Effector memory CD4-positive, alpha-beta T cell (primary cell): ENCODE measurements around the gene NAALADL2.

Source experiments
- DNase-seq, 3 donors: peaks; one replicate each; pipeline ENCODE4 v3.0.0-alpha.2; 2020
- H3K27ac ChIP-seq: 2 replicates; pipeline ENCODE4 v1.7.0; 2013; ENCODE audit warnings: mild to moderate bottlenecking, low read length, moderate library complexity; ENCODE audit not compliant: insufficient read depth, poor library complexity, severe bottlenecking
- H3K27me3 ChIP-seq: replicated peaks from 2 replicates; pipeline ENCODE4 v1.7.0; 2013; ENCODE audit warnings: mild to moderate bottlenecking, low read length; ENCODE audit not compliant: insufficient read depth, control insufficient read depth, poor library complexity, severe bottlenecking
- H3K36me3 ChIP-seq: 2 replicates; pipeline ENCODE4 v1.7.0; 2013; ENCODE audit warnings: mild to moderate bottlenecking, low read length, moderate library complexity; ENCODE audit not compliant: control insufficient read depth, insufficient read depth
- H3K4me1 ChIP-seq: 2 replicates; pipeline ENCODE4 v1.7.0; 2013; ENCODE audit warnings: low read length, mild to moderate bottlenecking; ENCODE audit not compliant: control insufficient read depth, insufficient read depth, poor library complexity, severe bottlenecking
- H3K4me3 ChIP-seq: 2 replicates; pipeline ENCODE4 v1.7.0; 2013; ENCODE audit warnings: low read length, low read depth, mild to moderate bottlenecking; ENCODE audit not compliant: insufficient read depth, poor library complexity, severe bottlenecking
- H3K9me3 ChIP-seq: 2 replicates; pipeline ENCODE4 v1.7.0; 2013; ENCODE audit warnings: mild to moderate bottlenecking, low read length, moderate library complexity; ENCODE audit not compliant: control insufficient read depth

Gene NAALADL2

GRCh38 chr3:175295248-175296130, 436.4 kb downstream of the NAALADL2 start:
- H3K27ac ChIP-seq: no peak overlapping the region
- no peak overlapping the region for H3K4me3 ChIP-seq
- no peaks in the 10 kb centered on the region for H3K36me3 ChIP-seq
- no peak for DNase-seq
- no peaks in the 10 kb centered on the region for H3K4me1 ChIP-seq
- H3K9me3 ChIP-seq: no peaks in the 10 kb centered on the region
- no peaks in the 10 kb centered on the region for H3K27me3 ChIP-seq

- DNase-seq: no peak
- Histone ChIP-seq H3K4me1 (no peaks in the 10 kb centered on the region), H3K36me3 (no peaks in the 10 kb centered on the region), H3K9me3 (no peaks in the 10 kb centered on the region), H3K27me3 (no peaks in the 10 kb centered on the region), H3K4me3 (no peak overlapping the region), H3K27ac (no peak overlapping the region)
Observed at GRCh38 chr3:175297216-175297615, 438.1 kb downstream of the NAALADL2 start.

GRCh38 chr3:175301741-175302140, 442.6 kb downstream of the NAALADL2 start:
- H3K27me3 ChIP-seq: no peaks in the 10 kb centered on the region
- DNase-seq: no peak
- no peaks in the 10 kb centered on the region for H3K4me1 ChIP-seq
- H3K27ac ChIP-seq: no peak overlapping the region
- H3K36me3 ChIP-seq: no peaks in the 10 kb centered on the region
- H3K4me3 ChIP-seq: no peak overlapping the region
- H3K9me3 ChIP-seq: no peaks in the 10 kb centered on the region

GRCh38 chr3:175304404-175304803, 445.3 kb downstream of the NAALADL2 start:
- Histone ChIP-seq H3K4me1 (no peaks in the 10 kb centered on the region), H3K9me3 (no peaks in the 10 kb centered on the region), H3K36me3 (no peaks in the 10 kb centered on the region), H3K4me3 (no peak overlapping the region), H3K27me3 (no peaks in the 10 kb centered on the region), H3K27ac (no peak overlapping the region)
- no peak for DNase-seq

GRCh38 chr3:175307642-175308041, 448.5 kb downstream of the NAALADL2 start:
- Histone ChIP-seq H3K27ac (no peak overlapping the region), H3K27me3 (no peaks in the 10 kb centered on the region), H3K4me3 (no peak overlapping the region), H3K9me3 (no peaks in the 10 kb centered on the region), H3K36me3 (no peaks in the 10 kb centered on the region), H3K4me1 (no peaks in the 10 kb centered on the region)
- no peak for DNase-seq

- H3K27ac ChIP-seq: no peak overlapping the region
- no peaks in the 10 kb centered on the region for H3K9me3 ChIP-seq
- H3K4me3 ChIP-seq: no peak overlapping the region
- DNase-seq: no peak
- no peaks in the 10 kb centered on the region for H3K36me3 ChIP-seq
- no peaks in the 10 kb centered on the region for H3K4me1 ChIP-seq
- no peaks in the 10 kb centered on the region for H3K27me3 ChIP-seq
Observed at GRCh38 chr3:175308097-175308496, 449.0 kb downstream of the NAALADL2 start.

GRCh38 chr3:175310046-175310445, 450.9 kb downstream of the NAALADL2 start:
- Histone ChIP-seq H3K4me3 (no peak overlapping the region), H3K36me3 (no peaks in the 10 kb centered on the region), H3K27ac (no peak overlapping the region), H3K27me3 (no peaks in the 10 kb centered on the region), H3K4me1 (no peaks in the 10 kb centered on the region), H3K9me3 (no peaks in the 10 kb centered on the region)
- no peak for DNase-seq

- H3K4me1 ChIP-seq: no peaks in the 10 kb centered on the region
- no peaks in the 10 kb centered on the region for H3K27me3 ChIP-seq
- DNase-seq: no peak
- H3K9me3 ChIP-seq: no peaks in the 10 kb centered on the region
- no peaks in the 10 kb centered on the region for H3K36me3 ChIP-seq
- no peak overlapping the region for H3K4me3 ChIP-seq
- no peak overlapping the region for H3K27ac ChIP-seq
Observed at GRCh38 chr3:175311404-175311803, 452.3 kb downstream of the NAALADL2 start.

GRCh38 chr3:175311946-175312345, 452.8 kb downstream of the NAALADL2 start:
- H3K36me3 ChIP-seq: no peaks in the 10 kb centered on the region
- no peak for DNase-seq
- no peak overlapping the region for H3K4me3 ChIP-seq
- no peaks in the 10 kb centered on the region for H3K4me1 ChIP-seq
- H3K27me3 ChIP-seq: no peaks in the 10 kb centered on the region
- no peak overlapping the region for H3K27ac ChIP-seq
- no peaks in the 10 kb centered on the region for H3K9me3 ChIP-seq

- H3K4me1 ChIP-seq: no peaks in the 10 kb centered on the region
- H3K4me3 ChIP-seq: no peak overlapping the region
- H3K36me3 ChIP-seq: no peaks in the 10 kb centered on the region
- H3K27ac ChIP-seq: no peak overlapping the region
- no peaks in the 10 kb centered on the region for H3K9me3 ChIP-seq
- H3K27me3 ChIP-seq: no peaks in the 10 kb centered on the region
- no peak for DNase-seq
Observed at GRCh38 chr3:175312791-175313190, 453.7 kb downstream of the NAALADL2 start.
